Endothelial cell of umbilical vein (primary cell): ENCODE measurements around the gene LRP2. TPM values are rescaled to one million over a fixed set of nuclear protein-coding genes. Genes with fewer than 3 reads are reported as not detected.

Experiments
- BruUV-seq: library from RNA; stranded (reverse); fragments of 400-500 nt; replicated peaks from 2 replicates; lab custom pipeline; 2021; lab: Mats Ljungman, UMichigan
- CTCF ChIA-PET: fragments of 300-600, 350-600 bp; sonication (Branson Sonifier 250); formaldehyde crosslinking; loops from one replicate; lab custom pipeline; 2021; ENCODE audit warnings: antibody characterized with exemption, inconsistent platforms; lab: Charles Lee
- POLR2A ChIA-PET: fragments of 300-600, 350-600 bp; sonication (Branson Sonifier 250); formaldehyde crosslinking; loops from one replicate; lab custom pipeline; 2021; ENCODE audit warnings: antibody characterized with exemption, inconsistent platforms; lab: Charles Lee
- DNase-seq: peaks from one replicate; pipeline ENCODE4 v3.0.0-alpha.2; 2011; ENCODE audit warnings: low read depth, low spot score
- FAIRE-seq: peaks from 2 replicates; lab custom pipeline; 2011; peaks lifted over from hg19 to GRCh38; lab: Jason Lieb, UNC
- H2AFZ ChIP-seq: 2 replicates; pipeline ENCODE4 v1.6.0; 2012; ENCODE audit warnings: low read depth, low read length, control low read depth, inconsistent platforms
- H3K27ac ChIP-seq: 2 replicates; pipeline ENCODE4 v1.5.1; 2011; ENCODE audit warnings: low read depth, mild to moderate bottlenecking, control low read depth, low read length, moderate library complexity; ENCODE audit not compliant: insufficient read depth
- H3K27me3 ChIP-seq, 2 experiments: 2 replicates each; pipeline versions ENCODE4 v1.6.0 to v1.6.1; 2011; ENCODE audit warnings: low read length in 2 of 2, mixed read lengths in 1 of 2; ENCODE audit not compliant: control insufficient read depth in 2 of 2, insufficient read depth in 2 of 2
- H3K36me3 ChIP-seq, 2 experiments: 2 replicates in 1 of 2; 3 replicates in 1 of 2; pipeline ENCODE4 v1.5.1; 2011; ENCODE audit warnings: low read length in 2 of 2, mild to moderate bottlenecking in 1 of 2, moderate library complexity in 1 of 2; ENCODE audit not compliant: control insufficient read depth in 2 of 2, insufficient read depth in 2 of 2; ENCODE audit errors: extremely low read depth in 1 of 2
- H3K4me1 ChIP-seq: 3 replicates; pipeline ENCODE4 v1.5.1; 2011; ENCODE audit warnings: mild to moderate bottlenecking, low read length; ENCODE audit not compliant: control insufficient read depth, insufficient read depth; ENCODE audit errors: extremely low read depth
- H3K4me2 ChIP-seq: 2 replicates; pipeline ENCODE4 v1.6.1; 2011; ENCODE audit warnings: low read length, control low read depth, mixed read lengths; ENCODE audit not compliant: insufficient read depth
- H3K4me3 ChIP-seq, 3 experiments: fragments of 200-600 bp in 1 of 3; sonication (generic), shearing (Covaris generic) in 1 of 3; replicated peaks in 1 of 3; 2 replicates each; pipeline ENCODE4 v1.5.1; 2011 to 2016; ENCODE audit warnings: control low read depth in 3 of 3, low read length in 3 of 3, mild to moderate bottlenecking in 2 of 3, inconsistent platforms in 1 of 3, low read depth in 1 of 3, moderate library complexity in 1 of 3; ENCODE audit not compliant: insufficient read depth in 1 of 3
- H3K79me2 ChIP-seq: 2 replicates; pipeline ENCODE4 v1.6.0; 2012; ENCODE audit warnings: low read length, inconsistent platforms; ENCODE audit not compliant: control insufficient read depth, insufficient read depth
- H3K9ac ChIP-seq: replicated peaks from 2 replicates; pipeline ENCODE3; 2011; ENCODE audit warnings: low read length, control low read depth; ENCODE audit not compliant: insufficient read depth; ENCODE audit errors: extremely low read depth
- H3K9me1 ChIP-seq: replicated peaks from 3 replicates; pipeline ENCODE4 v1.6.0; 2011; ENCODE audit warnings: mild to moderate bottlenecking, low read length; ENCODE audit not compliant: control insufficient read depth, insufficient read depth; ENCODE audit errors: extremely low read depth
- H3K9me3 ChIP-seq: replicated peaks from 2 replicates; pipeline ENCODE4 v1.5.1; 2012; ENCODE audit warnings: low read length, inconsistent platforms; ENCODE audit not compliant: control insufficient read depth, insufficient read depth
- H4K20me1 ChIP-seq: replicated peaks from 2 replicates; pipeline ENCODE3; 2011; ENCODE audit warnings: mild to moderate bottlenecking, low read length; ENCODE audit not compliant: control insufficient read depth, insufficient read depth; ENCODE audit errors: extremely low read depth
- EZH2 ChIP-seq: IDR thresholded peaks from 2 replicates; pipeline ENCODE4 v1.6.1; 2012; ENCODE audit warnings: borderline replicate concordance, low read depth, mild to moderate bottlenecking, moderate library complexity, low read length, inconsistent platforms; ENCODE audit not compliant: severe bottlenecking
- FOS ChIP-seq: IDR thresholded peaks from 2 replicates; pipeline ENCODE4 v1.6.1; 2011; ENCODE audit warnings: mild to moderate bottlenecking, low read length, moderate library complexity, borderline replicate concordance; ENCODE audit not compliant: insufficient read depth
- GATA2 ChIP-seq: IDR thresholded peaks from 2 replicates; pipeline ENCODE4 v1.7.0; 2011; ENCODE audit warnings: low read depth, mild to moderate bottlenecking, moderate library complexity, mixed read lengths, low read length; ENCODE audit not compliant: insufficient read length, insufficient read depth
- JUN ChIP-seq: IDR thresholded peaks from 2 replicates; pipeline ENCODE4 v1.6.1; 2011; ENCODE audit warnings: borderline replicate concordance, low read depth; ENCODE audit not compliant: insufficient read length, insufficient read depth
- MYC ChIP-seq: IDR thresholded peaks from one replicate; pipeline ENCODE4 v1.6.1; 2011; ENCODE audit warnings: mild to moderate bottlenecking, low read depth, low read length
- POLR2A ChIP-seq: IDR thresholded peaks from 2 replicates; pipeline ENCODE4 v1.6.1; 2012; ENCODE audit warnings: low read depth, mild to moderate bottlenecking, control low read depth, low read length
- POLR2AphosphoS5 ChIP-seq: IDR thresholded peaks from 2 replicates; pipeline ENCODE4 v1.6.1; 2012; ENCODE audit warnings: low read depth, mild to moderate bottlenecking, control low read depth, low read length, moderate library complexity; ENCODE audit not compliant: insufficient read depth
- dilution Hi-C: fragments of 300-500 bp; cut with MboI; formaldehyde crosslinking; loops from one replicate; pipeline ENCODE4 v1.15.0; 2019; ENCODE audit warnings: low sequenced_read_pairs; ENCODE audit not compliant: extremely low pct_ligation_motif_present
- intact Hi-C: fragments of 100-400 bp; cut with micrococcal nuclease; formaldehyde crosslinking; loops from one replicate; pipeline ENCODE4 v1.10.0; 2022
- polyA plus RNA-seq, 4 experiments: library from polyadenylated mRNA; depleted of rRNA in 3 of 4; stranded (reverse) in 3 of 4; unstranded in 1 of 4; fragments of >200 nt; gene quantifications; 2 replicates each; pipeline versions ENCODE4 v1.2.1 to v1.2.3, GENCODE V29; 2011 to 2012; ENCODE audit warnings: missing spikeins in 1 of 4
- total RNA-seq: library from RNA; stranded (reverse); gene quantifications from 2 replicates; pipeline ENCODE4 v1.2.3, GENCODE V29; 2021
- TF ChIP-seq, protein P1 (sequence below): IDR thresholded peaks from 2 replicates; pipeline ENCODE4 v1.6.1; 2011; ENCODE audit not compliant: insufficient read depth, insufficient read length
- TF ChIP-seq, protein P2 (sequence below), 2 donors: IDR thresholded peaks; 1 replicate in 1 of 2; 2 replicates in 1 of 2; pipeline ENCODE4 v1.5.1; 2011; ENCODE audit warnings: low read length in 2 of 2, mild to moderate bottlenecking in 2 of 2, moderate library complexity in 2 of 2, control low read depth in 1 of 2, inconsistent platforms in 1 of 2, low read depth in 1 of 2; ENCODE audit not compliant: insufficient read depth in 1 of 2; ENCODE audit errors: extremely low read depth in 1 of 2

Gene LRP2
- total and polyA plus RNA-seq, 2 donors (not counting 3 experiments of a cell fraction or from before 2014, with no cell fraction given), result not detected

DNA sequence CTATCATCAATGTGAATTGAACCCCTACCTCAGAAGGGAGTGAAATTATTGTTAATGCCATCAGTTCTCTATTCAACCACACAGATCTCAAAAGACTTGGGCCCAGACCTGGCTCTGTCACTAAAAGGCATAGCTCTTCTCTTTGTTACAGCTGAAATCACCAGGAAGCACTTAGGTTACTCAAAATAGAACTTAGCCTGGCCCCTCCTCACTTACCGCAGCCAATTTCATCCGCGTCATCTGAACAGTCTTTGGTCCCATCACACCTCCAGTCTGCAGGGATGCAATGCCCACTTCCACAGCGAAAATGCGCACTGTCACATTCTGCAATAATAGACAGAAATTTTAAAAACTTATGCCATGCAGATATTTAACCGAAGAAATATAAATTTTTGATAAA, 41.8 kb downstream of the LRP2 start:
- Histone ChIP-seq H3K27ac (no peak overlapping the region), H3K9me1 (no peaks in the 10 kb centered on the region), H3K4me1 (no peaks in the 10 kb centered on the region), H3K36me3 (no peaks in the 10 kb centered on the region), H3K27me3 (peaks cover 0 to 5% of the 10 kb centered on the region in 2 experiments), H3K9ac (no peak overlapping the region), H3K79me2 (no peaks in the 10 kb centered on the region), H3K9me3 (no peaks in the 10 kb centered on the region), H3K4me3 (no peak overlapping the region), H3K4me2 (no peak overlapping the region), H4K20me1 (no peaks in the 10 kb centered on the region), H2AFZ (no peak overlapping the region)
- CTCF ChIA-PET, result no interaction called here
- TF ChIP-seq, protein P1, sequence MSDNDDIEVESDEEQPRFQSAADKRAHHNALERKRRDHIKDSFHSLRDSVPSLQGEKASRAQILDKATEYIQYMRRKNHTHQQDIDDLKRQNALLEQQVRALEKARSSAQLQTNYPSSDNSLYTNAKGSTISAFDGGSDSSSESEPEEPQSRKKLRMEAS, result no peak
- TF ChIP-seq POLR2AphosphoS5 (no peak), JUN (no peak), POLR2A (no peak), FOS (no peak), EZH2 (no peak), MYC (no peak), GATA2 (no peak)
- TF ChIP-seq, protein P2, sequence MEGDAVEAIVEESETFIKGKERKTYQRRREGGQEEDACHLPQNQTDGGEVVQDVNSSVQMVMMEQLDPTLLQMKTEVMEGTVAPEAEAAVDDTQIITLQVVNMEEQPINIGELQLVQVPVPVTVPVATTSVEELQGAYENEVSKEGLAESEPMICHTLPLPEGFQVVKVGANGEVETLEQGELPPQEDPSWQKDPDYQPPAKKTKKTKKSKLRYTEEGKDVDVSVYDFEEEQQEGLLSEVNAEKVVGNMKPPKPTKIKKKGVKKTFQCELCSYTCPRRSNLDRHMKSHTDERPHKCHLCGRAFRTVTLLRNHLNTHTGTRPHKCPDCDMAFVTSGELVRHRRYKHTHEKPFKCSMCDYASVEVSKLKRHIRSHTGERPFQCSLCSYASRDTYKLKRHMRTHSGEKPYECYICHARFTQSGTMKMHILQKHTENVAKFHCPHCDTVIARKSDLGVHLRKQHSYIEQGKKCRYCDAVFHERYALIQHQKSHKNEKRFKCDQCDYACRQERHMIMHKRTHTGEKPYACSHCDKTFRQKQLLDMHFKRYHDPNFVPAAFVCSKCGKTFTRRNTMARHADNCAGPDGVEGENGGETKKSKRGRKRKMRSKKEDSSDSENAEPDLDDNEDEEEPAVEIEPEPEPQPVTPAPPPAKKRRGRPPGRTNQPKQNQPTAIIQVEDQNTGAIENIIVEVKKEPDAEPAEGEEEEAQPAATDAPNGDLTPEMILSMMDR (IDR thresholded peaks at IDR 0.05; ENCODE audit: extremely low read depth in 1 of 2, insufficient read depth in 1 of 2, low read depth in 1 of 2, low read length in 2 of 2), result no peak
- POLR2A ChIA-PET, result no interaction called here
- DNase-seq (no peak), FAIRE-seq (no peak)
- dilution Hi-C loops (no loop called here), intact Hi-C loops (no loop called here)
- BruUV-seq, result no TSS peak
